ENCODE data around the gene CH25H. TPM values are rescaled to one million over a fixed set of nuclear protein-coding genes. Genes with fewer than 3 reads are reported as not detected.

Gene CH25H
- total RNA-seq, 4 donors from 2014 or later, result 0.70 to 9.9 (median 3.1) TPM; not detected in 1

GRCh38 chr10:89159761-89160160, 47.4 kb downstream of the CH25H start:
- TF ChIP-seq CTCF (IDR thresholded peaks at IDR 0.05), result no peak
- no peak for TF ChIP-seq POLR2A (IDR thresholded peaks at IDR 0.05)
- no peaks in the 10 kb centered on the region for H3K27me3 ChIP-seq
- H3K36me3 ChIP-seq, result no peaks in the 10 kb centered on the region
- no peaks in the 10 kb centered on the region for H3K9me3 ChIP-seq
- no peak for DNase-seq
- H3K4me1 ChIP-seq, result no peaks in the 10 kb centered on the region
- H3K27ac ChIP-seq, result no peak overlapping the region
- no peak overlapping the region for H3K4me3 ChIP-seq

DNA sequence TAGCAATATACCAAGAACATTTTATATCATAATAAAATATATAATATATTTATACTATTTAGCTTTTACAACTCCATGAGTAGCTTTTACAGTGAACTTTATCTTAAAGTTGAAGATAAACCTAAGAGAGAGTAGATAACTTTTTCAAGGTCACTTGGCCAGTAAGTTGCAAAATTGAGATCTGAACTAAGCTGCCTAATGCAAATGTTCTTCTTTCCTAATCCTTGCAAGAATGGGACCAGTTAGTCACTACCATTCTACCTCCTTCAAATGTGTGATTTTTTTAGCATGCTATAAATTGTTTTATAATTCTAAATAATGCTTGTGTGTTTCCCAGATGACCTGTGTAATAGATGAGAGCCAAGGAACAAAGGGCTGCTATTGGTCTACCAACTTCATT, 47.8 kb downstream of the CH25H start:
- H3K9me3 ChIP-seq, result no peaks in the 10 kb centered on the region
- H3K36me3 ChIP-seq, result no peaks in the 10 kb centered on the region
- no peaks in the 10 kb centered on the region for H3K4me1 ChIP-seq
- no peaks in the 10 kb centered on the region for H3K27me3 ChIP-seq
- no peak for DNase-seq
- H3K27ac ChIP-seq, result no peak overlapping the region
- H3K4me3 ChIP-seq, result no peak overlapping the region
- TF ChIP-seq POLR2A (IDR thresholded peaks at IDR 0.05), result no peak
- TF ChIP-seq CTCF (IDR thresholded peaks at IDR 0.05), result no peak

DNA sequence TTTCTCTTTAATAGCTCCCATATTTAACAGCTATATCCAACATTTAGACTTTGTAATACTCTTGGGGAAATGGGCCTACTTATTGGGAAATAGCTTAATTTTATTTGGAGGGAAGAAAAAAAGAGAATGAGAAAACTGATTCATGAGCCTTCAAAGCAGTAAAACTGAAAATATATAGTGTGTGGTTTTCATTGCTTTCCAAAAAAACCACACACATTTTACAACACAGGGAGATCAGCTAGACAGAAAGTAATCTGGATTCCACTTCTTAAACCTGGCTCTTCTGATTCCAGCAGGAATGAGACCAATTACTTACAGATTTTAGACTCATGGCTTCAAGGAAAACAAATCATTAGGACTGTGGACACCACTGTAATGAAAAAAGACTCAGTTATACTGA, 48.7 kb downstream of the CH25H start:
- H3K9me3 ChIP-seq, result no peaks in the 10 kb centered on the region
- H3K4me1 ChIP-seq, result no peaks in the 10 kb centered on the region
- no peaks in the 10 kb centered on the region for H3K36me3 ChIP-seq
- no peak overlapping the region for H3K27ac ChIP-seq
- H3K4me3 ChIP-seq, result no peak overlapping the region
- DNase-seq, result no peak
- no peak for TF ChIP-seq CTCF (IDR thresholded peaks at IDR 0.05)
- TF ChIP-seq POLR2A (IDR thresholded peaks at IDR 0.05), result no peak
- no peaks in the 10 kb centered on the region for H3K27me3 ChIP-seq

- no peaks in the 10 kb centered on the region for H3K36me3 ChIP-seq
- no peak overlapping the region for H3K4me3 ChIP-seq
- no peaks in the 10 kb centered on the region for H3K27me3 ChIP-seq
- no peaks in the 10 kb centered on the region for H3K4me1 ChIP-seq
- DNase-seq, result no peak
- TF ChIP-seq CTCF (IDR thresholded peaks at IDR 0.05), result no peak
- no peak for TF ChIP-seq POLR2A (IDR thresholded peaks at IDR 0.05)
- no peaks in the 10 kb centered on the region for H3K9me3 ChIP-seq
- no peak overlapping the region for H3K27ac ChIP-seq
These were observed 50.8 kb downstream of the CH25H start for GRCh38 chr10:89156161-89156835.

Other genes starting within 250 kb of the CH25H start
- gene FAS, start 216.5 kb downstream of the CH25H start, total RNA-seq, result 10 to 100 TPM; 25.9 to 81.7 (median 29.2) TPM
- gene LIPA, start 44.5 kb upstream of the CH25H start, total RNA-seq, result 100 to 1,000 TPM in 2 of 4 donors, 10 to 100 TPM in 2; 30.5 to 349 (median 116) TPM
- gene IFIT2, start 94.7 kb upstream of the CH25H start, total RNA-seq, result 10 to 100 TPM in 1 of 4 donors, 1 to 10 TPM in 3; 3.3 to 10.9 (median 4.7) TPM
- 10 to 100 TPM; 10.6 to 16.4 (median 13.7) TPM for gene IFIT3, start 120.7 kb upstream of the CH25H start, total RNA-seq
- gene IFIT1B, start 170.7 kb upstream of the CH25H start, total RNA-seq, result not detected
- gene IFIT1, start 185.3 kb upstream of the CH25H start, total RNA-seq, result 1 to 10 TPM; 3.3 to 9.3 (median 6.8) TPM
- gene IFIT5, start 207.3 kb upstream of the CH25H start, total RNA-seq, result 10 to 100 TPM in 3 of 4 donors, 1 to 10 TPM in 1; 7.2 to 15.6 (median 12.6) TPM